Left renal cortex interstitium (tissue), 4 donors: ENCODE data around the gene SPTSSA. TPM values are rescaled to one million over a fixed set of nuclear protein-coding genes. Genes with fewer than 3 reads are reported as not detected.
"Not testable (repeated sequence)": the region's sequence is repeated elsewhere in the genome, so short reads cannot be mapped to it uniquely, and the experiment has no call there.

Experiments
- DNase-seq, 4 donors: peaks; one replicate each; pipeline ENCODE4 v3.0.0-alpha.2; 2013; ENCODE audit warnings: low read depth in 4 of 4, low spot score in 2 of 4, missing footprints in 1 of 4
- polyA plus RNA-seq, 4 donors: library from polyadenylated mRNA; unstranded; fragments of 120-200 nt; gene quantifications; one replicate each; pipeline ENCODE4 v1.2.1, GENCODE V29; 2013; ENCODE audit not compliant: insufficient read length in 4 of 4

SPTSSA gene
- polyA plus RNA-seq, 4 donors = 25.1 to 35.5 (median 34.3) TPM

DNA sequence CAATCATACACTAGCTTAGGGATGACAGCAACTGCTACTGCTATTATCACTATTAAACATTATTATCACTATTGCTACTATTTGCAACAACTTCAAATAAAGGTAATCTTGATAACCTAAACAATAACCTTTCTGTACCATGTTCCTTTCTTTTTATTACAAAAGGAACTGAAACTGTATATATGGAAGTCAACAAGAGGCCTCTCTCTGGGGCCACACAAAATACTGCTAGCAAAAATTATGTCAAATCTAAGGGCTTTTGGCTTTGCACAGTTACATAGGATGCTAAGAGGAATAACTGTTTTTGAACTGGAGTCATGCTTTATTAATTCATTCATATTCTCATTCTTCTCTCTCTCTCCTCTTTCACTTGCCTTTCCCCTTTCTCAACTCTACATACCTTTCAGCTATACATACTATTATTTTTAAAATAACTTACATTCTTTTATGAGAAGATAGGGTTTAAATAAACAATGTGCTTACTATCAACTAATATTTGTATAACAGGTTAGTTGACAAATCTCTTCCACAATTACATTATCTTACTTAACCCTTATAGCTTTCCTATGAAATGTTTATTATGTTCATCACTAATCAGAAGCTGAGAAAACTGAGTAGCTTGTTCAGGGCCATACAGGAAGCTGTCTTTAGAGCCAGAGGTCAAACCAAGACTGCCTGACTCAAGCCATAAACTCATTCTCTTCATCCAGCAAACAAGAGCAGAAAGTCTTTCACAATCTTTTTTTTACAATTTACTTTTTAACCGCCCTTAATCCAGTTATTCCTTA, 25.7 kb downstream of the SPTSSA start:
- DNase-seq = no peak

DNA sequence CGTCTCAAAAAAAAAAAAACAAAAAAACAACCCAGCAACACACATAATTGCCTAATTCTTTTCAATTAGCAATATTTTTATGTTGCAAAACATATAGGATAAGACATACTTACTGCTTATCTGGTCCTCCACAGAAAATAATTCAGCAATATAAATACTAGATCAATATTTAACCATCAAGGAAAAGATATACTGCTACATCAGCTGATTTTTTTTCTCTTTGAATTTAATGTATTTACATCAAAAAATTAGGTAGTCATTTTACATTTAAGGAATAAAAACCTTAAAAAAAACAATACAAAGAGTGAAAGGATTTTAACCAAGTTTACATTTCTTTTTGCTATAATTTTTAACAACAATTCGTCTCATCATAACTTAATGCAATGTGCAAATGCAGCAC, 28.1 kb downstream of the SPTSSA start:
- no peak for DNase-seq

- DNase-seq = not testable (repeated sequence)
These were observed 34.0 kb downstream of the SPTSSA start for GRCh38 chr14:34428102-34428466.

DNA sequence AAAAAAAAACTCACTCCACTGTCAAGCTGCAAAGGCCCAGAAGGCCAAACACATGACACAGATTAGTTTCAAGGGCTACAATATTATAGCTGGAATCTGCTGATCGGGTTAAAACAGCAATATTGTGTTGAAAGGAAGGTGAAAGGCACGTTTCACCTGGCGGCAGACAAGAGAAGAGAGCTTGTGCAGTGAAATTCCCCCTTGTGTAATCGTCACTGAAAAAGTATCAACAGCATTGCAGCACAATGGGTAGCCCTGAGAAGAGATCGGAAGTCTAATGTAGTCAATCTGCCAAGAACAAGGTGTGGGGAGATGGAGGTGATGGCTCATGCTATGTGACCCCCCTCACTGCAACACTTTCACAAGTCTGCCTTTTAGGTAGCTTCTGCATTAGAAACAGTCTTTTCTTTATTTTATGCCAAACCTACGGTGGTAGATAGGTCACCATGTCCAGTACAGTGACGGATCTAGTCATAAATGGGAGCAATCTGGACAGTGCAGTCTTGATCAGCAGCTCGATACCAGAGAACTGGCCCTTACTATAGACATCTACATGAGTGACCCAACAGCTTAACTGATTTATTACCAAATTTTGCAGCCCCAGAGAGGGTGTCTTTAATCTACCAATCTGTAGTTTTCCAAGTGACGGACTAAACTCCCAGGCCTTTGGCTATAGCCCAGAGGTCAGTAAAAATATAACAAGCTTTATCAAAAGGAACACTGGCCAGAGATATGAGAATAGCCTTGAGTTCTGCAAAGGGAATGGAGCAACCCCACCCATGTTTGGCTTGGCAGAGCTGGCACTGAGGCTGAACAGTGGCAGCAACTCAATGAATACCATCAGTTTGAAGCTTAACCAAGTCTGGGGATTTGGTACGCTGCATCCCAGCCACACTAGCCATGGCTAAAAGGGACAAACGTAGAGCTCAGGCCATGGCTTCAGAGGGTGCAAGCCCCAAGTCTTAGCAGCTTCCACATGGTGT, 35.4 kb downstream of the SPTSSA start:
- DNase-seq = no peak

DNA sequence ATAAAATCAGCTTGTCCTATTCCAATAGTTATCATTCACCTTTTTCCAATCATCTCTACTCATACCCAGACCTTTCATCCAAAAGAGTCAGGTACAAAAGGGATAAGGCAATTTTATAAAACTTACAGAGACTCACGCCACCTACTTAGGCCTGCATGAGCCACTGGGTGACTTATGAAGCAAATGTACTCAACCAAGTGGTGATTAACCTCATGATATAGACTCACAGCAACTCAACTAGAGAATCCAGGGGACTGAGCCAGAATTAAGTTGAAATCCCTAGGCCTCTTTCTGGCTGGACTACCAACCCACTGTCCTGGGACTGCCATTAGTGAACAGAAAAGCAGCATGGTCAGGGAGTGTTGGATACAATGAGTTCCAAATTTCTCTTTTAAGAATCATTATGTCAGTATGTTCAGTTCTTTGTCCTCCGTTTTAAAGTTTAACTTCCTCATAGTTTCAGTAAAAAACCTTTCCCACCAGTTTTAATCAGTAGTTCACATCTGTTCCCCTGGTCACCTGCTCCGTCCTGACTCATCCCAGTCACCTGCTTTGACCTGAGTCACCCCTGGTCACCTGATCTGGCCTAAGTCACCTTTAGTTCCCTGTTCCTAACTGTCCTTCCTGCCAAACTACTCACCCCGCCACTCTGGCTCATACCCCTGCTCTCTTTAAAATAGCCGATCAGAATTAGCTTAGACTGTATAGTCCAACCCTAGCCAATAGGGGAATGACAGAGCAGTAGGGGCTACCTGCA, 36.8 kb downstream of the SPTSSA start:
- no peak for DNase-seq

- DNase-seq = no peak
These were observed 37.6 kb downstream of the SPTSSA start for GRCh38 chr14:34424488-34424887.

GRCh38 chr14:34423445-34423844, 38.6 kb downstream of the SPTSSA start:
- DNase-seq = no peak

GRCh38 chr14:34420547-34421150, 41.4 kb downstream of the SPTSSA start:
- no peak for DNase-seq

DNA sequence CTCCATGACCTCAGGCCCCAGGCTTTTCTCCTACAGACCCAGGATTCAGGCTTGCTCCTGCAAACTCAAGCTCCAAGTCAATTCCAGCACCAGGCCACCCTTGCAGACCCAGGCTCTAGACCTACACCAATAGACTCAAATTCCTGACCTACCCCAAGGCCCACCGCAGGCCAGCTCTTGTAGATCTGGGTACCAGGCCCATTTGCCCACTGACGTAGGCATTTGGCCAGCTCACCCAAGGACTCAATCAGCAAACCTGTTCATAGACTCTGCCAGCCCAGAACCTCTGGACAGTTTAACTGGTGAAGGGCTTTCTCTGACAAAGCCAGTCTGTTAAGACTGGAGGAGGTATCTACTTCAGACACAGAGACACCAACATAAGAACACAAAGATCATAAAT, 52.3 kb downstream of the SPTSSA start:
- no peak for DNase-seq

DNA sequence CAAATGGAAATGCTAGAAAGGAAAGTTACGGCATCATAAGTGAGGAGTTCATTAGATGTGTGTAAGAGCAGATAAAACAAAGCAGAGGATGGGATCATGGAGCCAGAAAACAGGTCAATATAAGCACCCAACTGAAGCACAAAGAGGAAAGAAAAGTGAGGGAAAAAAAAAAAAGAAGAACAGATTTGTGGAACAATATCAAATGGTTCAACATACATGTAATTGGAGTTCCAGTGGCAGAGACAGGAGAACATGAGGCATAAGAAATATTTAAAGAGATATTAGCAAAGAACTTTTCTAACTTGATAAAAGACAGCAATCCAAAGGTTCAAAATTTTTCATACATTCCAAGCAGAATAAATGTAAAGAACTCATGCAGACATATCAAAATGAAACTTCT, 54.1 kb downstream of the SPTSSA start:
- no peak for DNase-seq

DNA sequence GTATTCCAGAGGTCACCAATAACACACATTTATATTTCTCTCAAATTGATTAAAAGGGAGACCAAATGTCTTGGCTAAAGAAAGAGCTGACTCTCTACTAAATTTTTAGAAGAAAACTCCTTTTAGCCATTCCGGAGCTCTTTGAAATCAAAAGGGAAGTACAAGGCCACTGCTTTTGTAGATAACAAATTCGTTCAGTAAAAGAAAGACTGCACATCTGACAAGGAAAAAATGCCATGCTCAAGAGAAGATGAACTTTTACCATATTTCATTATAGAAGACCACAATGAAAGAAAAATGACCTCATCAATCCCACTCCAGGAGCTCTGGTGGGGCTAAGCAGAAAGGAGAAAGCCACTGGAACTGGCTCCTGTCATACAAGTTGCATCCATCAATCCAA, 57.6 kb downstream of the SPTSSA start:
- no peak for DNase-seq

- DNase-seq = no peak
These were observed 58.4 kb downstream of the SPTSSA start for GRCh38 chr14:34403646-34404045.

DNA sequence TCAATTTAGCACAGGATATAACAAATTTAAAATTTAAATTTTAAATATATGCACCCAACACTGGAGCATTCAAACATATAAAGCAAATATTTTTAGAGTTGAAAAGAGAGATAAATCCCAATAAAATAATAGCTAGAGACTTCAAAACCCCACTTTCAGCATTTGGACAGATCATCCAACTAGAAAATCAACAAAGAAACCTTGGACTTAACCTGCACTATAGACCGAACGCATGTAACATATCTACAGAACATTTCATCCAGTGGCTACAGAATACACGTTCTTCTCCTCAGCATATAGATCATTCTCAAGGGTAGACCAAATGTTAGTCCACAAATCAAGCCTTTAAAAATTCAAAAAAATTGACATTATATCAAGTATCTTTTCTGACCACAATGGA, 64.0 kb downstream of the SPTSSA start:
- DNase-seq = no peak

- no peak for DNase-seq
These were observed 74.0 kb downstream of the SPTSSA start for GRCh38 chr14:34387974-34388516.

GRCh38 chr14:34386865-34387485, 75.1 kb downstream of the SPTSSA start:
- no peak for DNase-seq

DNA sequence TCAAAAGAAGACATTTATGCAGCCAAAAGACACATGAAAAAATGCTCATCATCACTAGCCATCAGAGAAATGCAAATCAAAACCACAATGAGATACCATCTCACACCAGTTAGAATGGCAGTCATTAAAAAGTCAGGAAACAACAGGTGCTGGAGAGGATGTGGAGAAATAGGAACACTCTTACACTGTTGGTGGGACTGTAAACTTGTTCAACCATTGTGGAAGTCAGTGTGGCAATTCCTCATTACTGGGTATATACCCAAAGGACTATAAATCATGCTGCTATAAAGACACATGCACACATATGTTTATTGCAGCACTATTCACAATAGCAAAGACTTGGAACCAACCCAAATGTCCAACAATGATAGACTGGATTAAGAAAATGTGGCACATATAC, 76.2 kb downstream of the SPTSSA start:
- not testable (repeated sequence) for DNase-seq

DNA sequence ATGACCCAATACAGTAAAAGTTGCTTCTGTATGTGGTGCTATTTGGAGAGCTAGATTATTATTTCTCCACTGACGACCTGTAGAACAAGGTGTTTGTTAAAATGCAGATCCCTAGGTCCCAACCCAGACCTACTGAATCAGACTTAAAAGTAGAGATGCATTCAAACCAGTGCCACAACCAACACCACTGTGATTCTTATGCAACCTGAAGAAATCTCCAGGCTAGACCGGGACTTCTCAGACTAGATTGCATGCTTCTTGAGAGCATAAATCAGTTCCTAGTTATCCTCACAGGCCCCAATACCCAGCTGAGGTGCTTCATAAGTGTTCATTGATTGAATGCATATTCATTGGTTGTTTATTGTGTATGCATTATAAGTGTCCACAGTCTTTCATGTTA, 78.2 kb downstream of the SPTSSA start:
- DNase-seq = no peak
